ENCODE data around the gene RBKS.

DNA sequence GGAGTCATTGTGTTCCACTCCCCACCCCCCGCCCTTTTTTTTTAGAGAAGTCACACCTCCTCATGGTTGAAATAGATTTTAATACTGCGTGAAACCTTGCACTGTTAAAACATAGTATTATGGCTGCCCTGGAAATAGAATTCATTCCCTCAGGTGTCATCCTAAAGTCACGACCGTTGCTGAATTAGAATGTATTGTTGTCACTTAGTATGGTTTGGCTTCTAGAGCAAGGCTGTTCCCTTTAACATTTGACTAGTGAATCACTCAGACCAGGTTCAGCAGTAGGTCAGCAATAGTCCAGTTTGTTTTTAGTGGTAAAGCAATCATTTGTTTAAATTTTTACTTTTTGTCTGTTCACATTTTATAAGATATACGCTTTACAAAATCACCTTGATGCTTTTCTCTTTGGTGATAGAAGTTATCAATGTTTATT, 1.5 kb upstream of the RBKS start:
- TF ChIP-seq, protein P1, sequence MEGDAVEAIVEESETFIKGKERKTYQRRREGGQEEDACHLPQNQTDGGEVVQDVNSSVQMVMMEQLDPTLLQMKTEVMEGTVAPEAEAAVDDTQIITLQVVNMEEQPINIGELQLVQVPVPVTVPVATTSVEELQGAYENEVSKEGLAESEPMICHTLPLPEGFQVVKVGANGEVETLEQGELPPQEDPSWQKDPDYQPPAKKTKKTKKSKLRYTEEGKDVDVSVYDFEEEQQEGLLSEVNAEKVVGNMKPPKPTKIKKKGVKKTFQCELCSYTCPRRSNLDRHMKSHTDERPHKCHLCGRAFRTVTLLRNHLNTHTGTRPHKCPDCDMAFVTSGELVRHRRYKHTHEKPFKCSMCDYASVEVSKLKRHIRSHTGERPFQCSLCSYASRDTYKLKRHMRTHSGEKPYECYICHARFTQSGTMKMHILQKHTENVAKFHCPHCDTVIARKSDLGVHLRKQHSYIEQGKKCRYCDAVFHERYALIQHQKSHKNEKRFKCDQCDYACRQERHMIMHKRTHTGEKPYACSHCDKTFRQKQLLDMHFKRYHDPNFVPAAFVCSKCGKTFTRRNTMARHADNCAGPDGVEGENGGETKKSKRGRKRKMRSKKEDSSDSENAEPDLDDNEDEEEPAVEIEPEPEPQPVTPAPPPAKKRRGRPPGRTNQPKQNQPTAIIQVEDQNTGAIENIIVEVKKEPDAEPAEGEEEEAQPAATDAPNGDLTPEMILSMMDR (IDR thresholded peaks at IDR 0.05) = no peak
- TF ChIP-seq POLR2A (IDR thresholded peaks at IDR 0.05) = no peak
